ENCODE measurements around the gene HMGB2.

Gene HMGB2

GRCh38 chr4:173334891-173335752 is 964 bp upstream of the HMGB2 start:
- DNase-seq (ENCODE audit: low spot score), result peak; percentile 72

GRCh38 chr4:173333658-173334084 is 487 bp downstream of the HMGB2 start:
- DNase-seq (ENCODE audit: low spot score), result peak; percentile 72

- DNase-seq (ENCODE audit: low spot score), result peak; percentile 63
These were observed 1.0 kb downstream of the HMGB2 start for GRCh38 chr4:173332963-173333657.

DNA sequence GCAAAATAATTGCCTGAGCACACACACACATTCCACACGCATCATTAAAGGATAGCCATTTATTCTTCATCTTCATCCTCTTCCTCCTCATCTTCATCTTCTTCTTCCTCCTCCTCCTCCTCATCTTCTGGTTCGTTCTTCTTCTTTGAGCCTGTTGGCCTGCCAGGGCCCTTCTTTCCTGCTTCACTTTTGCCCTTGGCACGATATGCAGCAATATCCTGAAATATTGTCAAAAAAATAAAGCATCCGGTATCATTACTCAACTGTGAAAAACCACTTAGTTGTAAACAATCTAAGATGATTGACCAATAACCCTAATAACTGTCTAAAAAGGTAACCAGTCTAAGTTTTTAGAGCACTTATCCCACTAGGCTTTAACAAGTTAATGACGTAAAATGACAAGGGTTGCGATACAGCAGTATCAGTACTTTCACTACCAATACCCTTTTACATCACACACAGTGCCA is 2.1 kb downstream of the HMGB2 start:
- peak; percentile 56 for DNase-seq (ENCODE audit: low spot score)

DNA sequence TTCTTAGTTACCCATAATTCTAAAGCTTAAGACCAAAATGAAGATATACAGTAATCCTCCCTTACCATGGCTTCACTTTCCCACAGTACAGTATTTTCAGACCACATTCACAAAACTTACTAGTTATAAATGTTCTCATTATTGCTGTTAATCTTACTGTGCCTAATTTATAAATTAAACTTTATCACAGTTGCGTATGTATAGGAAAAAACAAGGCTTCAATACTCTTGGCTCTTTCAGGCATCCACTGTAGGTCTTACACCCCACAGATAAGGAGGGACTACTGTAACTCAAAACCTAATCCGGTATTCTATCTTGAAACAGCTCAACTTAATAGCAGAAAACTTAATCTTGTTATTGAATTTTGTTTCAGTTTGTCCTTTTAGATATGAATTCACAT is 3.6 kb downstream of the HMGB2 start:
- peak; percentile 35 for DNase-seq (ENCODE audit: low spot score)

DNA sequence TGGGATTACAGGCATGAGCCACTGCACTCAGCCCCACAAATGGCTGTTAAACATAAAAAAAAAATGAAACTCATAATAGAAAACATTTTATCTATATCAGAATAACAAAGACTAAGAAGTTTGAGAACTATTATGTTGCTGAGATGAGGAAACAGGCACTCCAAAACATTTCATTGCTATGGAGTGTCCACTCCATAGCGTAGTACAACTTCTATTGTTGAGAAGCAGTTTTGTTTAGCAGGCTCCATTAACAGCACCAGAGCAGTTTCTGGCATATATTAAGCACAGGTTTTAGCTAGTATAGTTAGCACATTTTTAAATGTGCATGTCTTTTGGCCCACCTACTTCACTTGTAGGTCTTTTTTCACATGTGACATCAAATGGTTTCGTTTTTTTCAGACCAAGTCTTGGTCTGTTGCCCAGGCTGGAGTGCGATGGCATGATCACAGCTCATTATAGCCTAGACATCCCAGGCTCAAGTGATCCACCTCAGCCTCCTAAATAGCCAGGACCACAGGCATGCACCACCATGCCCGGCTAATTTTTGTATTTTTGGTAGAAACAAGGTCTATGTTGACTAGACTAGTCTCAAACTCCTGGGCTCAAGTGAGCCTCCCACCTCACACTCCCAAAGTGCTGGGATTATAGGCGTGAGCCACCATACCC is 5.8 kb downstream of the HMGB2 start:
- no peak for DNase-seq (ENCODE audit: low spot score)

- no peak for DNase-seq (ENCODE audit: low spot score)
These were observed 9.0 kb downstream of the HMGB2 start for GRCh38 chr4:173325007-173325736.

DNA sequence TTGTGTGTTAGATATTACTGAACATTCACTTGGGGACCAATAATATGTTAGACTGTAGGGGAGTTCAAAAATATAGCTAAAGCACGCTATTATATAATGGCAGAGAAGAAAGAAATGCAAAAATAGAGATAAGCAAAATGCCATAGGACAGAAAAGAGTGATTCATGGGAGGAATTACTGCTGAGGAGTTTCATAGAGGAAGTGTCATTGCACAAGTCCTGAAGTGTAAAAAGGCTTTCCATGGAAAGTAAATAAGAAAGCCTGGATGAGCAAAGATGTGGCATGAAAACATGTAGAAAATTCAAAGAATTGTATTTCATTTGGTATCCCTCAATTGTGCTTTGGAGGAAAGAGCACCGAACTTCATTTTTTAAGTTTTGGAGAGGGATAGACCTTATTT is 14.5 kb downstream of the HMGB2 start:
- DNase-seq (ENCODE audit: low spot score), result no peak

DNA sequence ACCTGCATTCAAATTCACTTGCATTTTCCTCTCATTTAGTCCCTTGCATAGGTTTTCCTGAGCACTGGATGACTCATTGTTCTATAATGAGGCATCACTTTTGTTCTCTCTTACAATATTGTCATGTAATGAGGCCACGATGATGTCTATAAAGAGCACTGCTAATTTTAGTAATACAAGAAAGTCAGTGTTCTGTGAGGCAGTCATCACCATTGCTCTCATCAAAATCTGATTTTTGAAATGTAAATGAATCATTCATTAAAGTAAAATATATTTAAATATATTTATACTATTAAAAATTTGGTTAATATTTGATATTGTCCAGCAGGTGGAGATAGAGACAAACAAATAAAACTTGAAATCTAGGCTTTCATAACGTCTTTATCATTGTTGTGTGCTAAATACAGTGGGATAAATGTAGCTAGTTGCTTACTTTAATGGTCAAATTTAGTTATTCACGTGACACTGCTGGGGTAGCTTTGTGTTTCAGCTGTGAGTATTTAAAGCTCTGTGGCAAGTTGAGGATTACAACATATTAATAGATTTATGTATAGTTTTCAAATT is 15.4 kb downstream of the HMGB2 start:
- DNase-seq (ENCODE audit: low spot score), result peak; percentile 75

DNA sequence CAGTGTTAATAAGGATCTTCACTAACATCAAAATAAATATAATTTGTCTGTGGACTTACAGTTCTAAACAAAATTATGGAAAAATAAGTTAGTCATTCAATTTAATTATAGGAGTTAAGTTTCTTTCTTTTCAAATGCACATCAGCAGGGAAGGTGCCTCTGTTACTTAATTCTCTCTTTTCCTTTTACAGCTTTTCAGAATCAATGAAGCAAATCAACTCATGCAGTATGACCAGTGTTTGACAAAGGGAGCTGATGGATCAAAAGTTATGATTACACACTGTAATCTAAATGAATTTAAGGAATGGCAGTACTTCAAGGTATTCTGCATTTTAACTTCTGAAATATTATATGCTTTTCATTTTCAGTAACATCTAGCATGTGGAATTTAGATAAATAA is 15.9 kb downstream of the HMGB2 start:
- no peak for DNase-seq (ENCODE audit: low spot score)

DNA sequence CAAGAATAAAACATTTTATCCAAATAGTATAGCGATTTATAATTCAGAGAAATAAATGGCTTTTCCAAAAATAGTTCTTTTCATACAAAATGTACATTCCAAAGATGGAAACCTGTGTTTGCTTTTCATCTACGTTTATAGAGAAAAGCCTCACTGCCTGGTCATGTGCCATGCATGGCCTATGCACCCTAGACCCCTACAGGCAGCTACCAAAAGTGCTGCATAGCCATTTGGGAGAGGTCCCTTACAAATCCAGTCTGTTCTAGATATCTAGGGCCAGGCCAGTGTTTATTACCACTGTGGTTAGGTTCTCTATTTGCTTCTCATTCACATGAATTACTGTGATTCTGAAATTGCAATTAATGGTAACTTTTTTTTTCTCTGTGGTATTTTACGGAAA is 17.2 kb downstream of the HMGB2 start:
- DNase-seq (ENCODE audit: low spot score), result no peak

- no peak for DNase-seq (ENCODE audit: low spot score)
These were observed 18.1 kb downstream of the HMGB2 start for GRCh38 chr4:173316060-173316459.

DNA sequence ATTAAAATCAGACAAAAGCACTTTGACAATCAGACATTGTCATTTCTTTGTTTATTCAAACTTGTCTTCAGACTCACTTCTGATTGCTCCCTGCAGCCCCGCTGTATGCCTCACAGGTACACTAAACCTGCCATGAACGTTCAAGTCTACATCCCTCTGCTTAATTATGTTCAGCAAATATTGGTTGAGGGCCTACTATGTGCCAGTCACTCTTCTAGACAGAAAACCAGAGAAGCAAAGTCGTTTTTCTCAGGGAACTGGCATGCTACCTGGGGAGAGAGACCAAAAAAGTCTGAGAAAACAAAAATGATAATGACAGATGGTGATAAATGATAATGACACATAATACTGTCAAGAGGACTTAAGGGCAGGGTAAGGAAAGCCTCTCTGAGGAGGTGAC is 19.4 kb downstream of the HMGB2 start:
- DNase-seq (ENCODE audit: low spot score), result no peak

GRCh38 chr4:173311368-173311767 is 22.8 kb downstream of the HMGB2 start:
- DNase-seq (ENCODE audit: low spot score), result no peak

- DNase-seq (ENCODE audit: low spot score), result no peak
These were observed 26.4 kb downstream of the HMGB2 start for GRCh38 chr4:173307778-173308177.

DNA sequence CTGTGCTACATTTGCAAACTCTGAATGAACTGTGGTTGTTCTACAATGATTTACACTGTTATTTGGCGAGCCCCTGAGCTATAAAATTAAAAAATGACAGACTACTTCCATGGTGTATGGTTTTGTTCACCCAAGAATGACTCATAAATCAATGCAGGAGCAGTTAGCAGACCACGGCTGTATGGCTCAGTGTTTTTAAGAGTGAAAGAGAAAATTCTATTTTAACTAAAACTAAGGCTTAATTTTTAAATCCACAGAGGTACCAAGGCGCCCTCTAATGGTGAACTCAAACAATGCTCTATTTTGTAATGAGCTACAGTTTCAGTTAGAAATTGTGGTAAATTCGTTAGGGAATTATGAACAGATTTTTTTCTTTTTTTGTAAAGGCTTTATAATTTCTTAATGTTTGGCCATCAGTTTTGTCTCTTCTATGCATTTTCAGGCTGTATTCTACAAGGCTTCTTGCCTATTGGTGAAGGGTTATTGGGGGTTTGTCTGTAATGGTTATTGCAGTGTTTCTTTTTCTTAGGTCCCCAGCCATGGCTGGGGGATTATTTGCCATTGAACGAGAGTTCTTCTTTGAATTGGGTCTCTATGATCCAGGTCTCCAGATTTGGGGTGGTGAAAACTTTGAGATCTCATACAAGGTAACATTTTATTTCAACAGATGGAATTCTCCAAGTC is 32.5 kb downstream of the HMGB2 start:
- peak; percentile 61 for DNase-seq (ENCODE audit: low spot score)

- DNase-seq (ENCODE audit: low spot score), result no peak
These were observed 39.7 kb downstream of the HMGB2 start for GRCh38 chr4:173294444-173294843.

DNA sequence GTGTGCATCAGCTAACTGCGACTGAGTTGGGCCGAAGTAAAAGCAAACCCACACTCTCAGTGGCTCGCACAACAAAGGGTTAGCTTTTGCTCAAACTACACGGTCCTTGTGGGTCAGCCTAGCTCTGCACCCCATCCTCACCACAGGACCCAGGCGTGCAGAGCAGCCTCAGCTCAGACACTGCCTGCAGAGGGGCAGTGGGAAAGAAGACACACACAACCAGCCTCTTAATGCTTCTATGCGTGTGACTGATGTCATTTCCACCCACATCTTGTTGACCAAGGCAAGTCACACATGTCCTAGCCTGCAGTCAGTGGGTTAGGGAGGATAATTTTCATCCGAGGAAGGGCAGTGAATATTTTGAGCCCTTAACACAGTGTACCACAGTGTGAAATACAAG is 40.5 kb downstream of the HMGB2 start:
- no peak for DNase-seq (ENCODE audit: low spot score)

- DNase-seq (ENCODE audit: low spot score), result no peak
These were observed 42.3 kb downstream of the HMGB2 start for GRCh38 chr4:173291899-173292298.

DNA sequence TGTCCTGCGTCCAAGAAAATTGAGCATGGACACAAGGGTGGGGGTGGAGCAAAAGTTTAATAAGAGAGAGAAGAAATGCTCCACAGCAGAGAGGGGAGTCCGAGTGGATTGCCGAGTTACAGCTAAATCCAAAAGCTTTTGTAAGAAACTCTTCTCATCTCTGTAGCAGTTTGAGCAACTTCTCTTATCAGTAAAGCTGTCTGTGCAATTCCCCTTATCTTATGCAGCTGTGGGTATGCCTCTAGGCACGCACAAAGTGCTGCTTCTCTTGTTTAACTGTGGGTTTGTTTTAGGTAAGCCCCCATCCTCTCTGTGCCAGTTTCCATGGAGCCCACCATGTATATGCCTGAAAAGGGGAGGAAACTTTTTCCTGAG is 44.8 kb downstream of the HMGB2 start:
- DNase-seq (ENCODE audit: low spot score), result peak; percentile 52

DNA sequence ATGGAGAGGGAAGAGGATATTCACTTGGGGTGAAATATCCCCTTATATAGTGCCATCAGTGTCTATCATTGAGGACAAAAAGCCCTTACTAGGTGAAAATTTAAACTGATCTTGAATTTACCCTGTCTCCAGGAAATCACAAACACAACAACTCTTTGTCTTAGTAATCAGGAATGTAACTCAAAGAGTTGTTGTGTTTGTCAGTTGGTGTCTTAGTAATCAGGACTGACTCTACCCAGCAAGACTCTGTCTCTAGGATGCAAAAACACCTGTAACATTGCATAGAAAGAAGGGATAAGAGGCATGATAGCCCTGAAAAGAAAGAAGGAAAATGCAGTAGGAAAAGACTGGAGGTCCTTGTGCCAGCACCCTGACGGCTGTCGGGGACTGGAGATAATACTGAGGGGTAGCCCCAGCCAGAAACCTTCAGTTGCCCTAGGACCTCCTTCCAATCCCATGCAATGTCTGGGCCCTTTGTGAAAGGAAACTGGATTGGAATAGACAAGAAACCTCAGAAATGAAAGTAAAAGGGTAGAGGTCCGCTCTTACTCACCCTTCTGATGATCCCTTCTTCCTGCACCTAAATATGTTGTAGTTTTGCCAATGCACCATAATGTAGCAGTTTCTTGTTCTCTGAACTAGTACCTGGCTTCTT is 45.3 kb downstream of the HMGB2 start:
- no peak for DNase-seq (ENCODE audit: low spot score)

Measured in hematopoietic multipotent progenitor cell treated with erythropoietin and hydrocortisone succinate and interleukin-3 and kit ligand, for 17 days (in vitro differentiated cells).